Dermis blood vessel endothelial cell (primary cell): ENCODE data around the gene STOX2. TPM values are rescaled to one million over a fixed set of nuclear protein-coding genes. Genes with fewer than 3 reads are reported as not detected.

Experiments used
- DNase-seq: peaks from one replicate; pipeline ENCODE4 v3.0.0; 2010
- total RNA-seq: library from RNA; depleted of rRNA; stranded (reverse); fragments of >200 nt; gene quantifications from 2 replicates; pipeline ENCODE4 v1.2.3, GENCODE V29; 2014

Gene STOX2
- total RNA-seq, 1 donor from 2014 or later: 17.7 TPM

DNA sequence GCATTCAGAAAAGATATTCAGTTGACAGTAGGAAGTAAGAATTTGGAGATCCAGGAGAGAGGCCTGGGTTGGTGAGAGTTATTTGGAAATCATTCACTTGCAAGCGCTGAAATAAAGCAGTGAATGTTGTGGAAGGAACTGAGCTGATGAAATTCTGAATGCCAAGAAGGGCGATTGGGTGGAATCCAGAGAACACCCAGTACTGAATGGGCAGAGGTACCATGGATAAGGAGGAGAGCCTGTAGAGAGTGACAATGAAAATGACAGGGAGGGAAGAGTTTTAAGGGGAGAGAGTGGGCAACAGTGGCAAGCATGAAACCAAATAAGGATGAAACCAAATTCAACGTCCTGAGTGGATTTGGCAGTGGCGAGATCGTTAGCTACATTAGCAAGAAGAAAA is 6.7 kb upstream of the STOX2 start:
- no peak for DNase-seq

DNA sequence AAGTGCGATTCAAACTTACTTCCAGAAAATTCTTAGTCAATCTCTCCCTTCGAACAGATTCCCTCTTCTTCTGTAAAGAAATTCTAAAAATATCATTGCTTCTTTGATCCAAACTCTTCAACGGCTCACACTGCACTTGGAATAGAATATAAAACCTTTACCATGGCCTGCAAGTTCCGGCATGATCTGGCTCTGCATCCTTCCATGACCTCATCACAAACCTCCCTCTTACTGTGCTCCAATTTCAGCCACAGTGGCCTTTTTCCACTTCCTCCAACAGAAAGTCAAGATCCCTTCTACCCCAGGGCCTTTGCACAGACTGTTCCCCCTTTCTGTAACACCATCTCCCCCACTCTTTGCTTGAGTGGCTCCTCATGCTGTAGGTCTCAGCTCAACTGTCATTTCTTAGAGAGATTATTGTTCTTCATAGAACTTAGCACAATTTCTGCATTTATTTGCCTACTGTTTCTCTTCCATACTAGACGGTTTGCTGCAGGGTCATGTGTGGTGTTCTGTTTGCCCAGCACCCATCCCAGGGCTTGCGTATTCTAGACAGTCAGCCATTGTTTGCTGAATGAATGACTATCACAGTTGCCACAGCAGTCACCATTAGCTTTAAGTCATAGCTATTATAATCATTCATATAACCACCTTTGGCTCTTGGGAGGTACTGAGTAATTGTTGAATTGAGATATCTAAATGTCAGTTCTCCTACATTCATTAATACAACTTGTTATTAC is 1.9 kb upstream of the STOX2 start:
- no peak for DNase-seq

DNA sequence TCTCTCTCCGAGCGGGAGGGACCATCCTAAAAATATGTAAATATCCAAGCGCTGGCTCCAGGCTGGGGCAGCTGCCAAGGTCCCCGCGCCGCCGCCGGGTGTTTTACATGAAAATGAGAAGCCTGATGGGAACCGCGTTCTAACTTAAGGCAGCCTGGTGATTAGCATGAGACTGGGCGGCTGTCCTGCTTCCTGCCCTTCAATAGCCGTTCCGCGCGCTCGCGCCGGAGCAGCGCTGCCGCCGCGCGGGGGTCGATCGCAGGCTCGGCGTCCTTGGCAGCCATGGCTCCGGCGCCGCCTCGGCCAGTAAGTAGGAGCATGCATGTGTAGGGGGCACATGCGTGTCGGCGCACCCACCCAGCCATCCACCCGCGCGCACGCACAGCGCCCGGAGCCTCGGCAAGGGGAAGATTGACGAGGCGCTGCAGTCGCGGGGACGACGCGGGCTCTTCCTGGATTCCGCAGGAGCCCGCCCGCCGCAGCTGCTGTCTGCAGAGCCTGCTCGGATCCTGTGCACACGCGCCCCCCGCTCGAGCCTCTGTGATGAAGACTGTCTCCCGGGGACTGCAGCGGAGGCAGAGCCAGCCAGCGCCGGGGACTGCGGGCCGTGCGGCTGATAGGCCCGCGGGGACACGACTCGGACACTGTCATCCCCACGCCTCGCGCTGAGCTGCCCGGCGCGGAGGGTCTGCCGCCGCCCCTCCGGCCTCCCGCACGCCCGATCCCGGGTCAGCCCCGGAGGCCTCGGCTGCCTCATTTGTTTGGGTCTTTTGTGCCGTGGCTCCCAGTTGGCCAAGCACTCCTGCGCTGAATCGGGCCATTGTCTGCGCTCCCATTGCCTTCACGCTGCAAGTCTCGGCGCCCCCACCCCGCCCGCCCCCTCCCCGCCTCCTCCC is 734 bp downstream of the STOX2 start:
- peak; percentile 46 for DNase-seq

- DNase-seq: no peak
Observed at GRCh38 chr4:183906489-183906738, 1.3 kb downstream of the STOX2 start.

- no peak for DNase-seq
Observed at GRCh38 chr4:183906739-183907651, 1.9 kb downstream of the STOX2 start.

DNA sequence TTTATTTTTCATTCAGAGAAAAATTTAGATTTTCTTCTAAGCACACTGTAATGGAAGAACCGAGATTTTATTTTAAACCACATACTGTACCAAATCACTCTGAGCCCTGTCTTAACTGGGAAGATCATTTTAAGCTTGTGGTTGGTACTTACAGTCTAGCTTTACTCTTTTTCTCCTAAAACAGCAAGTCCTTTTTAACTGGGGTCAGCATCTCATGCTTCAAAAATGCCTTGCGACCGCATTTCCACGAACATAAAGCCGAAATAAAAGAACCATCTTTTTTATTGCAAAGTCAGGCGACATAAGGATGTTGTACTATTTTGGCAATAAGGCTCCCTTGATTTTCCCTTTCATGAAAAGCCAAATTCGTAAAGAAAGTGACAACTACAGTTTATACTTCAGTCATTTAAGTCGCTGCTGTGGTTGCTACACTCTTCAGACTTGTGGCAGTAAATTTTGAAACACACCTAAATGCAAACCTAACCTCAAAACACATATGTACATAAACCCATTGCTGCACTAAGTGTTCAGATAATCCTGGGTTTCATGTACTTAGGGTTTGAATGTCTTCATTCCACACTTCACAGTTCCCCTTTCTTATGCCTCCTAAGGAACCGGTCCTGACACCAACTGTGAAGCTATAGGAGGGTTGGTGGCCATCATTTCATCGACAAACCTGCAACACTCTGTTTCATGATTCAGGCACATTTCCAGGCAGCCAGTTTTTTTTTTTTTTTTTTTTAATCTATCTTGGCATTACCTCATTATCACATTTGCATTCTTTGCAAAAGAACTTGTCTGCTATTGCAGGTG is 3.0 kb downstream of the STOX2 start:
- DNase-seq: no peak

- no peak for DNase-seq
Observed at GRCh38 chr4:183909187-183909586, 4.1 kb downstream of the STOX2 start.

GRCh38 chr4:183909801-183910200 is 4.7 kb downstream of the STOX2 start:
- DNase-seq: no peak

DNA sequence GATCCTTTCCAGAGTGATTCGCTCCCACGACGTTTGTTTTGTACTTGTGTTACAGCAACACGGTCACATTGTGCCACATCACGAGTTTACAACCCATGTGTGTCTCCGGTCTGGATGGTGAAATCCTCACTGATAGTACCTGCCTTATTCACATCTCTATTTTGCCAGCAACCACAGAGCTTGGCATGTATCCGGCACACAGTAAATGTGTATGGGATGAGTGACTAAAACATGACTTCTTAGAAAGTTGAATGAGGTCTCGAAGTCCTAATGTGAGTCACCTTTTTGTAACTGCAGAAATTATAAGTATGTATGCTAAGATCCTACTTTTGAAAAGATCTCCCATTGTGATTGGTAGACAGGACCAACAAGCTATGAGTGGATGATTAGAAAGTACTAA is 7.5 kb downstream of the STOX2 start:
- DNase-seq: no peak

DNA sequence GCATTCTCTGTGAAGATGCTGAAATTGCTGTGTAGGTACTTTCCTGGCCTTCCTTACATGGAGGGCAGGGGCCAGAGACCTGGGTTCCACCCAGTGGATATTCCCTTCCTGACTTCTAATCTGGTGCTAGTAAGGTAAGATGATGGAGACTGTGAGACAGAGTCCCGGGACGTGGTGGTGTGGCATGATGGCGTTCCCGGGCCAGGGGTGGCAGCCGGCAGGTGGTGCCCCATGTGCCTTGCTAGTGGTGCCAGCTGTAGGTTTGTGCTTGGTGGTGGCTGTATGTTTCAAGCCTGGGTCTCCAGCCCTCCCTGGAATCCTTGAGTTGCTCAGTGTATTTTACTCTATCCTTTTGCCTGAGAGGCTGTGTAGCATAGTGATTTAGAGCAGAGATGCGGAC is 10.9 kb downstream of the STOX2 start:
- DNase-seq: no peak

GRCh38 chr4:183918696-183919095 is 13.6 kb downstream of the STOX2 start:
- no peak for DNase-seq

DNA sequence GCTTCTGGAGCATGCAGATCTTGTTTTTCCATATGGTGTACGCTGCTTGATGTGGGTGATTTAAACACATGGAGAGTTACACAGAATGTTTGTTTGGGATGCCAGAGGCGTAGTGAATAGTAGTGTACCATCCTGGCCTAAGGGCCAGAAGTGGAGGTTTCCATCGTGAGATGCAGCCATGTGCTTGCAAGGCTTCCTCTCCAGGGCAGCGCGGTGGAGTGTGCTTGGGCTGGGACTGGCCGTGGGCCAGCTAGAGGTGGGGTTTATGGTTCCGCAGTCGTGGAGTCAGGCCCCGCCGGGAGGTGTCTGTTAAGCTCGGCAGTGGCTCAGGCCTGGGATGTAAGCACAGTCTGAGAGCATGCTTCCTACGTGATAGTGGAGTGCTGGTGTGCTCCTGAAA is 14.0 kb downstream of the STOX2 start:
- no peak for DNase-seq

GRCh38 chr4:183920512-183920911 is 15.4 kb downstream of the STOX2 start:
- DNase-seq: no peak

GRCh38 chr4:183921335-183921734 is 16.2 kb downstream of the STOX2 start:
- no peak for DNase-seq

- DNase-seq: no peak
Observed at GRCh38 chr4:183924362-183925044, 19.4 kb downstream of the STOX2 start.

- DNase-seq: no peak
Observed at GRCh38 chr4:183926950-183927349, 21.8 kb downstream of the STOX2 start.

- DNase-seq: no peak
Observed at GRCh38 chr4:183932576-183932975, 27.5 kb downstream of the STOX2 start.

- no peak for DNase-seq
Observed at GRCh38 chr4:183934761-183935160, 29.7 kb downstream of the STOX2 start.

- DNase-seq: no peak
Observed at GRCh38 chr4:183935355-183936005, 30.4 kb downstream of the STOX2 start.

DNA sequence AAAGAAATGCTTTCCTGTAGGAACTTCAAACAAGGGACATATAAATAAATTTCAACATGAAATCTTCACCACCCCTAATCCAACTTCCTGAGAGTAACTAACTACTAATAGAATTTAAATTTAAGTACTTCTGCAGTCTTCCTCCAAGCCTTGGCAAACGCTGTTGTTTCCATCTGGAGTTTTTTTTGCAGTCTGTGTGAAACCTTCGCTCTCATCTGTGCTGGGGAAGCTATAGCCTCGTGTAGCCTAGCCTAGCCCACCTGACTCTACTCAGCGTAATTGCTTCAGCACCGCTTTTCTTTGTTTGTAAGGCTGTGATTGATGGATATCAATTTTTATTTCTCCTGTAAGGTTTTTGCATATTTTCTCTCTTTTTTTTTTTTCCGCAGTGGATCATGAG is 30.9 kb downstream of the STOX2 start:
- no peak for DNase-seq
